Keratinocyte (primary cell): Measurements from ENCODE around the gene TCFL5. TPM values are rescaled to one million over a fixed set of nuclear protein-coding genes. Genes with fewer than 3 reads are reported as not detected.

Experiments used
- DNase-seq: peaks from one replicate; pipeline ENCODE4 v3.0.0-alpha.2; 2011; ENCODE audit warnings: low read depth, missing footprints, low spot score
- FAIRE-seq: peaks from 2 replicates; lab custom pipeline; 2011; peaks lifted over from hg19 to GRCh38; lab: Jason Lieb, UNC
- H2AFZ ChIP-seq: 2 replicates; pipeline ENCODE4 v1.6.0; 2012; ENCODE audit warnings: low read length, control low read depth, inconsistent platforms; ENCODE audit not compliant: control insufficient read depth
- H3K27ac ChIP-seq: 2 replicates; pipeline ENCODE4 v1.5.1; 2011; ENCODE audit warnings: low read length; ENCODE audit not compliant: control insufficient read depth, insufficient read depth
- H3K27me3 ChIP-seq: 3 replicates; pipeline ENCODE4 v1.6.0; 2011; ENCODE audit warnings: low read length; ENCODE audit not compliant: control insufficient read depth, insufficient read depth; ENCODE audit errors: extremely low read depth
- H3K36me3 ChIP-seq, 2 experiments: 2 replicates in 1 of 2; 3 replicates in 1 of 2; pipeline ENCODE4 v1.5.1; 2011; ENCODE audit warnings: low read length in 2 of 2, mild to moderate bottlenecking in 1 of 2; ENCODE audit not compliant: control insufficient read depth in 2 of 2, insufficient read depth in 2 of 2; ENCODE audit errors: extremely low read depth in 1 of 2
- H3K4me1 ChIP-seq: 3 replicates; pipeline ENCODE4 v1.5.1; 2011; ENCODE audit warnings: low read length; ENCODE audit not compliant: control insufficient read depth, insufficient read depth; ENCODE audit errors: extremely low read depth
- H3K4me2 ChIP-seq: 3 replicates; pipeline ENCODE4 v1.6.0; 2011; ENCODE audit warnings: low read depth, low read length; ENCODE audit not compliant: control insufficient read depth, insufficient read depth; ENCODE audit errors: extremely low read depth
- H3K4me3 ChIP-seq, 3 experiments: fragments of 200-600 bp in 1 of 3; sonication (generic) in 1 of 3; 2 replicates in 2 of 3; 3 replicates in 1 of 3; pipeline ENCODE4 v1.5.1; 2011 to 2016; ENCODE audit warnings: low read length in 3 of 3, mild to moderate bottlenecking in 3 of 3, control low read depth in 2 of 3, inconsistent platforms in 1 of 3, low read depth in 1 of 3, mixed read lengths in 1 of 3, mixed run types in 1 of 3, moderate library complexity in 1 of 3; ENCODE audit not compliant: control insufficient read depth in 2 of 3, insufficient read depth in 2 of 3; ENCODE audit errors: extremely low read depth in 1 of 3
- H3K79me2 ChIP-seq: 2 replicates; pipeline ENCODE4 v1.6.0; 2012; ENCODE audit warnings: low read length; ENCODE audit not compliant: control insufficient read depth, insufficient read depth
- H3K9ac ChIP-seq: 3 replicates; pipeline ENCODE4 v1.6.0; 2011; ENCODE audit warnings: low read length; ENCODE audit not compliant: control insufficient read depth, insufficient read depth; ENCODE audit errors: extremely low read depth
- H3K9me1 ChIP-seq: 3 replicates; pipeline ENCODE4 v1.6.0; 2011; ENCODE audit warnings: low read length; ENCODE audit not compliant: control insufficient read depth, insufficient read depth; ENCODE audit errors: extremely low read depth
- H3K9me3 ChIP-seq: 2 replicates; pipeline ENCODE4 v1.5.1; 2012; ENCODE audit warnings: low read depth, low read length; ENCODE audit not compliant: control insufficient read depth
- H4K20me1 ChIP-seq: 3 replicates; pipeline ENCODE4 v1.6.0; 2011; ENCODE audit warnings: low read length; ENCODE audit not compliant: control insufficient read depth, insufficient read depth; ENCODE audit errors: extremely low read depth
- CTCF ChIP-seq, 3 experiments: IDR thresholded peaks in 1 of 3; conservative IDR thresholded peaks in 1 of 3; optimal IDR thresholded peaks in 1 of 3; 2 replicates in 2 of 3; 3 replicates in 1 of 3; pipeline versions ENCODE3 to v1.5.1; 2011; ENCODE audit warnings: low read length in 3 of 3, mild to moderate bottlenecking in 3 of 3, moderate library complexity in 2 of 3, control low read depth in 1 of 3, inconsistent platforms in 1 of 3; ENCODE audit not compliant: insufficient read depth in 2 of 3; ENCODE audit errors: extremely low read depth in 1 of 3
- EZH2 ChIP-seq: IDR thresholded peaks from one replicate; pipeline ENCODE4 v1.6.1; 2012; ENCODE audit warnings: inconsistent platforms, mild to moderate bottlenecking, low read length, moderate library complexity
- dilution Hi-C: fragments of 300-500 bp; cut with MboI; formaldehyde crosslinking; loops from one replicate; pipeline ENCODE4 v1.7.0; 2020; ENCODE audit warnings: low sequenced_read_pairs; ENCODE audit not compliant: extremely low pct_ligation_motif_present
- polyA plus RNA-seq, 5 experiments: library from polyadenylated mRNA; depleted of rRNA in 3 of 5; stranded (reverse) in 3 of 5; stranded (forward) in 1 of 5; unstranded in 1 of 5; fragments of >200 nt; gene quantifications; 1 replicate in 1 of 5; 2 replicates in 3 of 5; 3 replicates in 1 of 5; pipeline versions ENCODE4 v1.2.1 to v1.2.3, GENCODE V29; 2011 to 2012; ENCODE audit warnings: missing spikeins in 2 of 5, low read depth in 1 of 5, low replicate concordance in 1 of 5

Gene TCFL5
- polyA plus RNA-seq, 1 donor (not counting 4 experiments of a cell fraction or from before 2014, with no cell fraction given) = 14.6 TPM

GRCh38 chr20:62811720-62812119, 49.9 kb downstream of the TCFL5 start:
- FAIRE-seq = no peak
- H3K4me3 ChIP-seq = no peak overlapping the region
- dilution Hi-C loops = no loop called here

DNA sequence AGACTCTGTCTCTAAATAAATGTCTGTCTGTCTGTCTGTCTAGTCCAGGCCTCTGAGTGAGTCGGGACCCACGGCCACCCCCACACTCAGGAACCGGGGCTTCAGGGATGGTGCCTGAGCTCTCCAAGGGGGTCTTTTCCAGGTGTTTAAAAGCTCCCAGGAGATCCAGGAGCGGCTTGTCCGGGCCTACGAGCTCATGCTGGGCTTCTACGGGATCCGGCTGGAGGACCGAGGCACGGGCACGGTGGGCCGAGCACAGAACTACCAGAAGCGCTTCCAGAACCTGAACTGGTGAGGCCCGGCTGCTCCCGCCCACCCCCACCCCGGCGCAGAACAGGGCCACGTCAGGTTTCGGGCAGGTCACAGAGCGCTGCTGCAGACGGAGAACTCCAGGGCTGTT, 50.3 kb downstream of the TCFL5 start:
- H3K9me3 ChIP-seq = no peaks in the 10 kb centered on the region
- no peaks in the 10 kb centered on the region for H3K9me1 ChIP-seq
- peaks cover 7% of the 10 kb centered on the region for H4K20me1 ChIP-seq
- H3K27me3 ChIP-seq = peaks cover 10% of the 10 kb centered on the region
- no peak overlapping the region for H3K4me3 ChIP-seq
- TF ChIP-seq CTCF (optimal IDR thresholded peaks at IDR 0.05 in 1 of 3, IDR thresholded peaks at IDR 0.05 in 1 of 3, conservative IDR thresholded peaks at IDR 0.05 in 1 of 3; ENCODE audit: extremely low read depth in 1 of 3, insufficient read depth in 2 of 3, low read length in 3 of 3) = no peak
- TF ChIP-seq EZH2 = no peak
- H3K9ac ChIP-seq = no peak overlapping the region
- H3K36me3 ChIP-seq = peaks cover 11 to 33% of the 10 kb centered on the region in 2 experiments
- H2AFZ ChIP-seq = no peak overlapping the region
- peaks cover 15% of the 10 kb centered on the region for H3K4me1 ChIP-seq
- H3K79me2 ChIP-seq = peaks cover 18% of the 10 kb centered on the region
- H3K27ac ChIP-seq = no peak overlapping the region
- H3K4me2 ChIP-seq = no peak overlapping the region
- FAIRE-seq (no peak), DNase-seq (no peak)
- dilution Hi-C loops = no loop called here

More at GRCh38 chr20:62811720-62812119, 49.9 kb downstream of the TCFL5 start:
- peaks cover 7% of the 10 kb centered on the region for H4K20me1 ChIP-seq
- H3K4me2 ChIP-seq = no peak overlapping the region
- no peak for TF ChIP-seq EZH2
- no peak for TF ChIP-seq CTCF (optimal IDR thresholded peaks at IDR 0.05 in 1 of 3, IDR thresholded peaks at IDR 0.05 in 1 of 3, conservative IDR thresholded peaks at IDR 0.05 in 1 of 3; ENCODE audit: extremely low read depth in 1 of 3, insufficient read depth in 2 of 3, low read length in 3 of 3)
- no peak overlapping the region for H2AFZ ChIP-seq
- peaks cover 11 to 33% of the 10 kb centered on the region in 2 experiments for H3K36me3 ChIP-seq
- H3K27ac ChIP-seq = no peak overlapping the region
- H3K79me2 ChIP-seq = peaks cover 14% of the 10 kb centered on the region
- H3K4me1 ChIP-seq = peaks cover 13% of the 10 kb centered on the region
- DNase-seq = no peak
- peaks cover 14% of the 10 kb centered on the region for H3K27me3 ChIP-seq
- H3K9me1 ChIP-seq = no peaks in the 10 kb centered on the region
- H3K9ac ChIP-seq = no peak overlapping the region
- H3K9me3 ChIP-seq = no peaks in the 10 kb centered on the region
